K562 (cell line): Measurements from ENCODE around the gene SLC2A6. TPM values are rescaled to one million over a fixed set of nuclear protein-coding genes. Genes with fewer than 3 reads are reported as not detected.
A peak's percentile ranks its signal among the peaks of the same experiment; 100 is the strongest.

Source experiments
- ELK3 ChIP-seq: fragments of 450-650 bp; formaldehyde crosslinking; IDR thresholded peaks from 2 replicates; pipeline ENCODE4 v1.4.0; 2020; ENCODE audit warnings: mild to moderate bottlenecking
- FOXP1 ChIP-seq: sonication (generic); formaldehyde crosslinking; IDR thresholded peaks from 2 replicates; pipeline ENCODE4 v1.8.0; 2022; ENCODE audit warnings: mild to moderate bottlenecking, missing genetic modification reagents
- FUS ChIP-seq: fragments of 200-400 bp; formaldehyde crosslinking; optimal IDR thresholded peaks from 2 replicates; pipeline ENCODE3; 2017; ENCODE audit warnings: low read depth, low read length
- IFI16 ChIP-seq: fragments of 250-450 bp; sonication (Bioruptor Pico); IDR thresholded peaks from 2 replicates; pipeline ENCODE4 v2.1.2; 2022; ENCODE audit warnings: mild to moderate bottlenecking, inconsistent platforms
- LARP7 ChIP-seq: fragments of 450-650 bp; IDR thresholded peaks from 2 replicates; pipeline ENCODE4 v1.6.1; 2016
- MEIS2 ChIP-seq: fragments of 450-650 bp; IDR thresholded peaks from 2 replicates; pipeline ENCODE4 v1.6.1; 2014; ENCODE audit warnings: mild to moderate bottlenecking; ENCODE audit not compliant: partially characterized antibody
- NRF1 ChIP-seq, 2 experiments: fragments of 450-650 bp; IDR thresholded peaks in 1 of 2; conservative IDR thresholded peaks in 1 of 2; 2 replicates each; pipeline ENCODE4 v1.6.1; 2014; ENCODE audit warnings: mild to moderate bottlenecking in 2 of 2
- SNIP1 ChIP-seq: fragments of 450-650 bp; IDR thresholded peaks from 2 replicates; pipeline ENCODE4 v1.7.1; 2017; ENCODE audit warnings: low read depth, mild to moderate bottlenecking
- ZC3H8 ChIP-seq: fragments of 450-650 bp; IDR thresholded peaks from 2 replicates; pipeline ENCODE4 v1.6.1; 2017
- ZNF12 ChIP-seq: sonication (generic); formaldehyde crosslinking; IDR thresholded peaks from 2 replicates; pipeline ENCODE4 v1.4.0; 2020; ENCODE audit warnings: mild to moderate bottlenecking, missing genetic modification reagents
- ZNF318 ChIP-seq, 2 experiments: fragments of 450-650 bp; IDR thresholded peaks; 2 replicates each; pipeline ENCODE4 v1.6.1; 2016; ENCODE audit warnings: mild to moderate bottlenecking in 2 of 2, borderline replicate concordance in 1 of 2, low read depth in 1 of 2, moderate library complexity in 1 of 2
- polyA plus RNA-seq, 8 experiments: library from polyadenylated mRNA; depleted of rRNA in 4 of 8; stranded (reverse) in 5 of 8; unstranded in 3 of 8; fragments of >200 nt; fragmentation: Nextera tagmentation in 2 of 8; fragmentation: Illumina TruSeq in 1 of 8; extraction: Ambion mirVana in 2 of 8; extraction: Trizol in 1 of 8; gene quantifications; 2 replicates each; pipeline versions ENCODE4 v1.2.1 to v1.2.3, GENCODE V29; 2011 to 2014; ENCODE audit warnings: inconsistent platforms in 1 of 8, missing spikeins in 1 of 8
- total RNA-seq, 7 experiments: library from RNA; depleted of rRNA in 6 of 7; stranded (reverse); fragments of >200 nt in 6 of 7; fragmentation: Illumina TruSeq in 2 of 7; extraction: Trizol in 2 of 7; gene quantifications; 2 replicates each; pipeline versions ENCODE4 v1.2.1 to v1.2.3, GENCODE V29; 2011 to 2021; ENCODE audit warnings: low replicate concordance in 1 of 7
- TF ChIP-seq, protein P1 (sequence below): fragments of 250-450 bp; sonication (Bioruptor Pico); IDR thresholded peaks from 2 replicates; pipeline ENCODE4 v1.8.0; 2022; ENCODE audit warnings: moderate library complexity, mild to moderate bottlenecking, inconsistent platforms
- TF ChIP-seq, protein P2 (sequence below): fragments of 450-650 bp; IDR thresholded peaks from 2 replicates; pipeline ENCODE4 v1.6.1; 2016
- TF ChIP-seq, protein P3 (sequence below): fragments of 200-400 bp; formaldehyde crosslinking; IDR thresholded peaks from 2 replicates; pipeline ENCODE4 v1.6.1; 2017; ENCODE audit warnings: mild to moderate bottlenecking, low read depth, low read length, moderate library complexity

The SLC2A6 gene
- total and polyA plus RNA-seq, 9 of the 15 experiments (the other 6 are each of a cell fraction or from before 2014, with no cell fraction given) = 0.04 to 0.38 (median 0.09) TPM; not detected in 3

DNA sequence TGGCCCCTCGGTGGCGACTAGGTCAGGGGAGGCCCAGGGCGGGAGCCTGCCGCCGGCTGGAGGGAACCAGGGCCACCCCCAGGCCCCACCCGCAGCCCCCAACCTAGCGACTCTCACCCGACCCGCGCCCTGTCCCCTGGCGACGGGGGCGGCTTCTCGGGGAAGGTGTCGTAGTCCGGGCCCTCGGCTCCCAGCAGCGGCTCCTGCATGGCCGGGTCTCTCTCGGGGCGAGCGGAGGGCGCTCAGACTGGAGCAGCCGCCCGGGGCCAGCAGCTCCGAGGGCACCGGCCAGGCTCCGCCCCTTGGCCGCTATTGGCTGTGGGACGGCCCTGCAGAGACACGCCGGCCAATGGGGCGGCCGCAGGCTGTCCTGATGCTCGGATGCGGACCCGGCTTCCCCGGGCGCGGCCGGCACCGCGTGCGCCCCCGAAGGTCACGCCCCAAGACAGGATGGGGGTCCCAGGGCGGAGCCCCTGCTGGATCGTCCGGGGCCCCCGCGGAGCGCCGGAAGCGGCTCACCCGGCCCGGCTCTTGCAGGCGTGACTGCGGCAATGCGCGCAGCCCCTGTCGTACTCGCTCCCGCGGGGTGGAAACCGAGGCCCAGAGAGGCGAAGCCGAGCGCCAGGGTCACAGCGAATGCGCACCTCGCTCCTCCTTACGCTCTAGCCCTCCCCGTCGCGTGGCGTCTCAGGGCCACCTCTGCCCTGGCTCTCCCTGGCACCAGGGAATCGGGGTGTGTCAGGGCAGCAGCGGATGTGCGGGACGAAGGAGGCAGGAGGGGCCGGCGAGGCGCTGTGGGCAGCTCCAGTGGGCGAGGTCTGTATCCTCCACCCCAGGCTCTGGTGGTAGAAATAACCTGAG, at the start of gene SLC2A6 (continued):
- TF ChIP-seq ZC3H8 (no peak), FOXP1 (CRISPR knock-in tag) (no peak; the same call in 1 of the 2 replicates), MEIS2 (no peak), ELK3 (CRISPR knock-in tag) (no peak), SNIP1 (no peak), LARP7 (no peak), FUS (no peak), IFI16 (CRISPR knock-in tag) (no peak), NRF1 (conservative IDR thresholded peaks at IDR 0.05 in 1 of 2, IDR thresholded peaks at IDR 0.05 in 1 of 2) (peak; percentile 19 to 42; a peak in 3 of 4 replicates), ZNF12 (no peak), ZNF318 (IDR thresholded peaks at IDR 0.05; ENCODE audit: borderline replicate concordance in 1 of 2, low read depth in 1 of 2) (no peak)
- TF ChIP-seq, protein P1, sequence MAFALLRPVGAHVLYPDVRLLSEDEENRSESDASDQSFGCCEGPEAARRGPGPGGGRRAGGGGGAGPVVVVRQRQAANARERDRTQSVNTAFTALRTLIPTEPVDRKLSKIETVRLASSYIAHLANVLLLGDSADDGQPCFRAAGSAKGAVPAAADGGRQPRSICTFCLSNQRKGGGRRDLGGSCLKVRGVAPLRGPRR = no peak
- TF ChIP-seq, protein P2, sequence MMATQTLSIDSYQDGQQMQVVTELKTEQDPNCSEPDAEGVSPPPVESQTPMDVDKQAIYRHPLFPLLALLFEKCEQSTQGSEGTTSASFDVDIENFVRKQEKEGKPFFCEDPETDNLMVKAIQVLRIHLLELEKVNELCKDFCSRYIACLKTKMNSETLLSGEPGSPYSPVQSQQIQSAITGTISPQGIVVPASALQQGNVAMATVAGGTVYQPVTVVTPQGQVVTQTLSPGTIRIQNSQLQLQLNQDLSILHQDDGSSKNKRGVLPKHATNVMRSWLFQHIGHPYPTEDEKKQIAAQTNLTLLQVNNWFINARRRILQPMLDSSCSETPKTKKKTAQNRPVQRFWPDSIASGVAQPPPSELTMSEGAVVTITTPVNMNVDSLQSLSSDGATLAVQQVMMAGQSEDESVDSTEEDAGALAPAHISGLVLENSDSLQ = no peak
- TF ChIP-seq, protein P3, sequence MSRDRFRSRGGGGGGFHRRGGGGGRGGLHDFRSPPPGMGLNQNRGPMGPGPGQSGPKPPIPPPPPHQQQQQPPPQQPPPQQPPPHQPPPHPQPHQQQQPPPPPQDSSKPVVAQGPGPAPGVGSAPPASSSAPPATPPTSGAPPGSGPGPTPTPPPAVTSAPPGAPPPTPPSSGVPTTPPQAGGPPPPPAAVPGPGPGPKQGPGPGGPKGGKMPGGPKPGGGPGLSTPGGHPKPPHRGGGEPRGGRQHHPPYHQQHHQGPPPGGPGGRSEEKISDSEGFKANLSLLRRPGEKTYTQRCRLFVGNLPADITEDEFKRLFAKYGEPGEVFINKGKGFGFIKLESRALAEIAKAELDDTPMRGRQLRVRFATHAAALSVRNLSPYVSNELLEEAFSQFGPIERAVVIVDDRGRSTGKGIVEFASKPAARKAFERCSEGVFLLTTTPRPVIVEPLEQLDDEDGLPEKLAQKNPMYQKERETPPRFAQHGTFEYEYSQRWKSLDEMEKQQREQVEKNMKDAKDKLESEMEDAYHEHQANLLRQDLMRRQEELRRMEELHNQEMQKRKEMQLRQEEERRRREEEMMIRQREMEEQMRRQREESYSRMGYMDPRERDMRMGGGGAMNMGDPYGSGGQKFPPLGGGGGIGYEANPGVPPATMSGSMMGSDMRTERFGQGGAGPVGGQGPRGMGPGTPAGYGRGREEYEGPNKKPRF = no peak
